Esophagus squamous epithelium (tissue), 5 donors: Measurements from ENCODE around the gene NPHP4. TPM values are rescaled to one million over a fixed set of nuclear protein-coding genes. Genes with fewer than 3 reads are reported as not detected.

ENCODE experiments used
- DNase-seq: peaks from one replicate; lab custom pipeline; 2025; lab: John Stamatoyannopoulos, UW
- H3K27ac ChIP-seq, 4 donors: fragments of 200-600 bp; sonication (generic); one replicate each; pipeline ENCODE4 v1.5.1; 2016 to 2019; ENCODE audit warnings: mild to moderate bottlenecking in 1 of 4
- H3K27me3 ChIP-seq, 4 donors: fragments of 200-600 bp; sonication (generic); 1 replicate in 3 of 4; 2 replicates in 1 of 4; pipeline versions ENCODE4 v1.5.1 to v1.6.0; 2017 to 2021; ENCODE audit warnings: antibody characterized with exemption in 1 of 4
- H3K36me3 ChIP-seq, 3 donors: fragments of 200-600 bp; sonication (generic); one replicate each; pipeline ENCODE4 v1.5.1; 2016 to 2019
- H3K4me1 ChIP-seq, 3 donors: fragments of 200-600 bp; sonication (generic); one replicate each; pipeline ENCODE4 v1.5.1; 2017 to 2019
- H3K4me3 ChIP-seq, 4 donors: fragments of 200-600 bp; sonication (generic); 1 replicate in 3 of 4; 2 replicates in 1 of 4; pipeline ENCODE4 v1.5.1; 2016 to 2019; ENCODE audit warnings: mild to moderate bottlenecking in 2 of 4, moderate library complexity in 1 of 4
- H3K9me3 ChIP-seq, 3 donors: fragments of 200-600 bp; sonication (generic); one replicate each; pipeline ENCODE4 v1.5.1; 2016 to 2019
- CTCF ChIP-seq, 6 experiments: fragments of 450-650 bp in 4 of 6; fragments of 200-600 bp in 2 of 6; sonication (generic) in 2 of 6; IDR thresholded peaks; one replicate each; pipeline ENCODE4 v1.5.1; 2016 to 2019; ENCODE audit warnings: antibody characterized with exemption in 6 of 6, mild to moderate bottlenecking in 4 of 6, moderate library complexity in 4 of 6
- POLR2A ChIP-seq, 4 donors: fragments of 450-650 bp; IDR thresholded peaks; one replicate each; pipeline ENCODE4 v1.6.1; 2017; ENCODE audit warnings: antibody characterized with exemption in 4 of 4, mild to moderate bottlenecking in 4 of 4, moderate library complexity in 3 of 4
- WGBS, 2 donors: methylation state at CpG; one replicate each; pipeline ENCODE4 v1.1.5; 2018; 5-methylcytosine and 5-hydroxymethylcytosine counted together
- intact Hi-C: fragments of 100-400 bp; cut with DNase I; formaldehyde crosslinking; loops from one replicate; pipeline ENCODE4 v1.15.0; 2022
- total RNA-seq, 4 donors: library from RNA; depleted of rRNA; stranded (reverse); fragments of >200 nt; gene quantifications; one replicate each; pipeline ENCODE4 v1.1.0, GENCODE V29; 2016
- donor health status: DM: yes; HTN: yes; CAD: no.

Gene NPHP4
- total RNA-seq, 4 donors from 2014 or later: 2.4 to 8.8 (median 5.3) TPM

GRCh38 chr1:5974631-5975030, 17.6 kb downstream of the NPHP4 start:
- intact Hi-C loops: no loop called here
- DNase-seq: no peak

DNA sequence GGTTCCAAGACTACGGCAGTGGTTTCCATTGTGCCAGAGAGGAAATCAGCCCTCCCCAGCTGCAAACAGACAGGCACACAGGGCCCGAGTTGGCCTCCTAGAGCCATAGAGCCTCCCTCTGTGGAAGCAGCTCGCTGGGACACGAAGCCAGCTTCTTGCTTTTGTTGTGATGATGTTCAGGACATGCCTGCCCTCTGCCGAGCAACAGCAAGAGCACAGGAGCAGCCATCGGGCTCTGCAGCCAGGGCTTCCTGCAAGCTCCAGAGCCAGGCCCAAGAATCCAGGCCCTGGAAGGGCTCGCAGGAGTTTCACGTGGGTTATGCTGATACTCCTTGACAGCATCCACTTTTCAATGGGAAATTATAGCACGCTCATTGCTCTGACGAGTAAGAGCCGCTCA, 18.5 kb downstream of the NPHP4 start:
- intact Hi-C loops: no loop called here
- H3K27ac ChIP-seq: no peak overlapping the region
- H3K4me1 ChIP-seq: no peaks in the 10 kb centered on the region
- H3K36me3 ChIP-seq: peaks cover 0 to 26% (median 0%) of the 10 kb centered on the region in 3 donors
- no peaks in the 10 kb centered on the region for H3K27me3 ChIP-seq
- H3K9me3 ChIP-seq: no peaks in the 10 kb centered on the region
- no peak overlapping the region for H3K4me3 ChIP-seq
- TF ChIP-seq POLR2A (IDR thresholded peaks at IDR 0.05) (no peak), CTCF (IDR thresholded peaks at IDR 0.05) (no peak)
- no peak for DNase-seq
- 67 to 88% methylated on average over 4 to 5 of the region's 11 CpGs for WGBS, 2 donors

More at GRCh38 chr1:5974631-5975030, 17.6 kb downstream of the NPHP4 start:
- 87 to 91% methylated on average over 6 to 7 of the region's 8 CpGs for WGBS, 2 donors
- TF ChIP-seq CTCF (IDR thresholded peaks at IDR 0.05): no peak
- TF ChIP-seq POLR2A (IDR thresholded peaks at IDR 0.05): no peak
- Histone ChIP-seq H3K36me3 (peaks cover 0 to 21% (median 0%) of the 10 kb centered on the region in 3 donors), H3K4me3 (no peak overlapping the region), H3K4me1 (no peaks in the 10 kb centered on the region), H3K27ac (no peak overlapping the region), H3K9me3 (no peaks in the 10 kb centered on the region), H3K27me3 (no peaks in the 10 kb centered on the region)

DNA sequence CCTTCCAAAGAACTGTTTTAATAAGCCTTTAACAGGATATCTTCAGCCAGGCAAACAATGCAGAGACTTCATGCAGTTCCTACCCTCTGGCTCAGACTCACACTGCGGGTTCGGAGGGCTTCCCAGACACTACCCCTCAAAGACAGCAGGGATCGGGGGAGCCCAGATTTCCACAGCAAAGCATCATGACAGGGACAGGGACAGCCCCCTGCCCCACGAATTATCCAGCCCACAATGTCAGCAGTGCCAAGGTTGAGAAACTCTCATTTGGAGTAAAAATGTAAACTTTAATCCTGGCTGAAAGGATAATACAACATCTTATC, 20.1 kb downstream of the NPHP4 start:
- DNase-seq: no peak
- intact Hi-C loops: no loop called here
- no peaks in the 10 kb centered on the region for H3K4me1 ChIP-seq
- WGBS, 2 donors: 73 to 83% methylated on average over 3 to 4 of the region's 4 CpGs
- H3K36me3 ChIP-seq: peaks cover 0 to 38% (median 0%) of the 10 kb centered on the region in 3 donors
- H3K4me3 ChIP-seq: no peak overlapping the region
- H3K27me3 ChIP-seq: no peaks in the 10 kb centered on the region
- H3K9me3 ChIP-seq: no peaks in the 10 kb centered on the region
- TF ChIP-seq CTCF (IDR thresholded peaks at IDR 0.05) (no peak), POLR2A (IDR thresholded peaks at IDR 0.05) (no peak)
- H3K27ac ChIP-seq: no peak overlapping the region

DNA sequence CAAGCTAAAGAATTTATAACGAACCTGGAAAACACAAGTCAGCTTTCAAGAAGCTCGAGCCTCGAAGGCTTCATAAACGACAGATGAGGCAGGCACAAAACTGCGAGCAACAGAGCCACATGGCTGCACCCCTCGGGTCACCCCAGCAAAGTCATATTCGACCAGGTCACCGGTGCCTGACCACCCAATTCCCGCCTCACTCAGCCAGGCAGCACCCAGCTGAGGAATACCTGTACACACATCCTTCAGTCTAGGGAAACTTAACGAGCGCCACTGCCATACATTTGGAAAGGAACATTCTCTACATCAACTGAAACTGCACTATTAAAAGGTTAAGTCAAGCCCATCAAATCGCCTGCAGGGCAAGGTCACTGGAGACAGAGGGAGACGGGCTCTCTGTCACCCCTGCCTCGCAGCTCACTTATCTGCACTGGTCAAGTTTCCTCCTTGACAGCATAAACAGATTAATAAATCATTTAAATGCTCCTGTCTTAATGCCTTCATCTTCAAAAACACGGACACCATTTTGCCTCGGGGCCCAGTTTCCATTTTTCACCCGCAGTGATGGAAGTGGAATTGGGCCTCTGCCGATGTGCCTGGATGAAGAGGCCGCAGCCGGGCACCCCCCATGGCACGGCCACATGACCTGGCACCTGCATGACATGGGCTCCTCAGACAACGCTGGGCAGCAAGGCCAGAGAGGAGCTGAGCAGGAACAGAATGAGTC, 20.6 kb downstream of the NPHP4 start:
- DNase-seq: no peak
- Histone ChIP-seq H3K27me3 (no peaks in the 10 kb centered on the region), H3K9me3 (no peaks in the 10 kb centered on the region), H3K36me3 (peaks cover 0 to 38% (median 0%) of the 10 kb centered on the region in 3 donors), H3K4me1 (no peaks in the 10 kb centered on the region), H3K4me3 (no peak overlapping the region), H3K27ac (no peak overlapping the region)
- TF ChIP-seq CTCF (IDR thresholded peaks at IDR 0.05): no peak
- TF ChIP-seq POLR2A (IDR thresholded peaks at IDR 0.05): no peak
- WGBS, 2 donors: 78 to 90% methylated on average over 12 to 17 of the region's 22 CpGs
- intact Hi-C loops: no loop called here

GRCh38 chr1:5970610-5971273, 21.5 kb downstream of the NPHP4 start:
- H3K4me1 ChIP-seq: no peaks in the 10 kb centered on the region
- DNase-seq: no peak
- no peaks in the 10 kb centered on the region for H3K27me3 ChIP-seq
- TF ChIP-seq CTCF (IDR thresholded peaks at IDR 0.05): no peak
- no peak for TF ChIP-seq POLR2A (IDR thresholded peaks at IDR 0.05)
- intact Hi-C loops: no loop called here
- no peak overlapping the region for H3K4me3 ChIP-seq
- no peak overlapping the region for H3K27ac ChIP-seq
- H3K9me3 ChIP-seq: no peaks in the 10 kb centered on the region
- peaks cover 0 to 41% (median 0%) of the 10 kb centered on the region in 3 donors for H3K36me3 ChIP-seq
- 78 to 80% methylated on average over 13 of the region's 13 CpGs for WGBS, 2 donors
